Activated CD4-positive, alpha-beta T cell treated with anti-CD3 and anti-CD28 coated beads, Interleukin-2, amount 50 U/mL, for 16 hours (primary cell): ENCODE measurements around the gene SSR3.
"Not testable (repeated sequence)": the region's sequence is repeated elsewhere in the genome, so short reads cannot be mapped to it uniquely, and the experiment has no call there.

ENCODE experiments used
- DNase-seq: peaks from one replicate; pipeline ENCODE4 v3.0.0-alpha.2; 2020

The SSR3 gene

GRCh38 chr3:156554842-156555687 is at the start of gene SSR3:
Gene SSR3, minus strand, starts transcription at chr3:156555117. Its CDS starts 28 bp downstream, at chr3:156555089.
- peak; percentile 99 for DNase-seq

- no peak for DNase-seq
Observed at GRCh38 chr3:156604064-156604641, 49.2 kb upstream of the SSR3 start.

DNA sequence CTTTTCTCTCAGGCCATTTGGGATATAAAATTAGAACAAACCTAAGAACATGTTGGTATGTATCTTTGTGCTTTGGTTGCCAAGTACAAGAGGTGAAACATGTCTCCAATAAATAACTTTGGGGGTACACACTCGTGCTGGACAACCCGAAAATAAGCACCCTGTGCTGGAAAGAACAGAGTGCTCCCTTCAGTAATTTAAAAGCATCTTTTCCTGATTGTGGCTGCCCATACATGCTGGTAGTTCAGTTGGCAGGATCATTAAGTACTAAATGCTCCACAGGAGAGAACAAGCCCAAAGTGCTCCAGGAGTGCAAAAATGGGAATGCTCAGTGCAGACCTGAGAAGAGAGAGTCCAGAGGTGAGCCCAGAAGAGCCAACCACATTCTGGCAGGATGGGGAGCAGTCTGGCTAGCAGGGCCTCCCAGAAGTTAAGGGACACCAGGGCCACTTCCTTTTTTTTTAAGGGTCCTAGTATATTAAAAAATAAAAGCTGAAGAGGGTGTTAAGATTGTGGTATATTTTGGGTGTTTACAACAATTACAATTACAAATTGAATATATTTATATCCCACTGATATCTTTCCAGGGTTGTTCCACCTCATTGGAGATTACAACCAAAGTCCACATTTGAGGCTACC is 48.6 kb upstream of the SSR3 start:
- no peak for DNase-seq

GRCh38 chr3:156602424-156602823 is 47.5 kb upstream of the SSR3 start:
- DNase-seq, result peak; percentile 76

- no peak for DNase-seq
Observed at GRCh38 chr3:156601497-156601896, 46.6 kb upstream of the SSR3 start.

GRCh38 chr3:156600834-156601233 is 45.9 kb upstream of the SSR3 start:
- DNase-seq, result no peak

DNA sequence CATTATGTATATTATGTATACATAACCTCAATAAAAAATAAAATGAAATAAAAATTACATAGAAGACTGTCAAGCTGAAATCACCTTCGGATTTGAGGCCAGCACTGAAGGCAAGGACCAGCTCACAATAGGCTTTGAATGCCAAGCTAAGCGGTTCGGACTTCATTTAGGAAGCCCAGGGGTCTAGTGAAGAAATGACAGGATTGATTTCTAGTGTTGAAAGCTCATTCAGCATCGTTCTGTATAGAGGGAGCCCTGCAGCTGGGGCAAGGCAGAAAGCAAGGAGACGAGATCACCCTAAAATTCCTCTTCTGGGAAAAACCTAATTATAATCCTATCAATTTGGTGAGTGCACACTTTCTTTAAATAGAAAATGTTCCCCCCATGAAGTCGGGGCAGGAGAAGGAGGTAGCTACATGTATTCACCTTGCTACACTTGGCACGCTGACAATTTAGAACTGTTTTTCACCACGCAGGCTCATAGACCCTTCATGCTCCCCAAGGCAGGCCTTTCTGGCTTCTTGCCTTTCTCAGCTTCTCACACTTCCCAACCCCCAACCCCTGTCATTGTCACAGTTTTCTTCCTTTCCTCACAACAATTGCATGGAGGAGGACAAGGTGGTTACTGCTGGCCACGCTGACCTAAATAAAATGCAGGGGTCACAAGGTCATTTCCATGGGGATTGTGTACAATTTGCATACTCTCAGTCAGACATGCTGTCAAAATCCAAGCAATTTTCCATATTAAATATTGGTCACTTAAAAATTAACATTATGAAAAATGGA is 44.4 kb upstream of the SSR3 start:
- no peak for DNase-seq

GRCh38 chr3:156598413-156598812 is 43.5 kb upstream of the SSR3 start:
- no peak for DNase-seq

DNA sequence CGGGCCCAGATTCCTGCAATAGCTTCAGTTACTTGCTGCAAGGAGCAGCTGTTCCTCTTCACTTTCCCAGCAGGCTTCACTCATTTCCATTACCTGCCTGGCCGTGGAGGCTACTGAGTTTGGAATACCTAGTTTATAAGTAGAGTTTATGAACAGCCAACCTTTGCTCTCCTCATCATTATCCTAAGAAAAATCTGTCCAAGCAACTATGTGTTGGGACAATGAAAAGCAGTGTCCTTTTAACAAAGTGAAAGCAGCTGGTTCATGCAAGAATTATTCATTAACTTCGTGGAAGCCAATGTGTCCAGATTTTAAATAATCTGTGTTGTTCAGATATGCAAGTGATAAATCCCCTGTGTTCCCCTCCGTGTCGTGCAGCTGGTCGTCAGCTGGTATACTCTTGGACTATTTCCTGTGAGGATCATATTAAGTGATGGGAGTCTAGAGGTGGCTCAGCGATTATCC is 39.3 kb upstream of the SSR3 start:
- no peak for DNase-seq

- DNase-seq, result no peak
Observed at GRCh38 chr3:156593814-156594213, 38.9 kb upstream of the SSR3 start.

DNA sequence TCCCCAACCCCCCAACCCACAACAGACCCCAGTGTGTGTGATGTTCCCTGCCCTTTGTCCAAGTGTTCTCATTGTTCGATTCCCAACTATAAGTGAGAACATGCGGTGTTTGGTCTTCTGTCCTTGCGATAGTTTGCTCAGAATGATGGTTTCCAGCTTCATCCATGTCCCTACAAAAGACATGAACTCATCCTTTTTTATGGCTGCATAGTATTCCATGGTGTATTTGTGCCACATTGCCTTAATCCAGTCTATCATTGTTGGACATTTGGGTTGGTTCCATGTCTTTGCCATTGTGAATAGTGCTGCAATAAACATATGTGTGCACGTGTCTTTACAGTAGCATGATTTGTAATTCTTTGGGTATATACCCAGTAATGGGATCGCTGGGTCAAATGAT is 34.9 kb upstream of the SSR3 start:
- not testable (repeated sequence) for DNase-seq

DNA sequence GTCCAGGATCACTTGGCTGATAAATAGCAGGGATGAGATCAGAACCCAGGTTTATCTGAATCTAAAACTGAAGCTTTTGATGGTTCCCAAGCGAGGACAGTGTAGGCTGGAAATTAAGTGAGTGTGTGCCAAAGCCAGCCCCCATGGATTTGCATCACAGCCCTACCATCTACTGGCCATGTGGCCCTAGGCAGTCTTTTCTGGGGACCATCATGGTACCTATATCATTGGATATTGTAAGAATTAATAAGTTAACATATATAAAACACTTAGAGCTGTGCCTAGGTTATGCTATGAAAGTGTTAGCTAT is 32.8 kb upstream of the SSR3 start:
- DNase-seq, result no peak

DNA sequence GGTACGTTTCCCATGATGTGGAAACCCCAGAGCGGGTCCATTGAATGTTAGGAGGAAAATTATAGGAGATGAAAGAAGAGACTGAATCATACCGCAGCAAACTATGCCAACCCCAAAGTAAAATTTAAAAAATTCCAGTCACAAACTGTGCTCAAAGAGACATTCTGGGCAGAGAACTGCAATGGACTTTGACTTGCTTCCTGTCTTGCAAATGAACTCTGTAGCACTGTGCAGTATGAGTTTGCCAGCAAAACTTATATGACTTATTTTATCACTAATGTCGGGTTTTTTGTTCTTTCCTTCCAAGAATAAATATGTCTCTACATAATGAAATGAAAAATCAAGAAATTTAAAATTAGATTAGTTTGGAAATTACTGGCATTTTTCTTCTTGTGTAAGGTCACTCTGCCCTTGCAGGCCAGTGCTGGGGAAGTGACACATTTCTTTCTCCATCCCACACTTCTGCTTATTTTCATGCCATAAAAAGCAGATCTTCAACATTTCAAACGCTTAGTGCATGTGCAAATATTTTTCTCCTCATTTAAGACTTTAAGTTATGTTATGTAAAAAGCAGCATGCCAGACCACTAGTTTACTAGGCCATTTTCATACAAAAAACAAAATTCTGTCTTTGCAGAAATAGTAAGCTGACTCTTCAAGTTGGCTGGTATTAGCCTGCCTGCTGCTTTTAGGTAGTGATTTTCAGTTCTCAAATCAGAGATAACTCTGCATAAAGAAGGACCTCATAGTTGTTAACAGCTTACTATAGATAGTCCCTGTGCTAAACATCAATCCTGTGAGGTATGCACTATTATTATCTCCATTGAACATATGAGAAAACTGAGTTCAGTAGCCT is 32.2 kb upstream of the SSR3 start:
- DNase-seq, result no peak

DNA sequence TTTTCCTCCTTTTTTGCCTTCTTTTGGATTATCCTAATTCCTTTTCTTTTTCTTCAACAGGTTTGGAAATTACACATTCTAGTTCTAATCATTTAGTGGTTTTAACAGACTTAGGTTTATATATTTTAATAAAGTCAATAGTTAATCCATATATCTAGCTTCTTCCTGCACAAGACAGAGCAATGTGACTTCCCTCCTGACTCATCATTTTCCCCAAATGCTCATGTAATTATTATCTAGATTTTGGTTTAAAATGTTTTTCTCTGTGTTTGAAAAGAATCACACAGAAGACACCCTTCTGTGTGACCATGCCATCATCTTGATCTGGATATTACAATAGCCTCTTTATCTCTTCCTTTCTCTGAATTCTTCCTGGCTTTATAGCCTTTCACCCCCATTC is 28.6 kb upstream of the SSR3 start:
- DNase-seq, result no peak

DNA sequence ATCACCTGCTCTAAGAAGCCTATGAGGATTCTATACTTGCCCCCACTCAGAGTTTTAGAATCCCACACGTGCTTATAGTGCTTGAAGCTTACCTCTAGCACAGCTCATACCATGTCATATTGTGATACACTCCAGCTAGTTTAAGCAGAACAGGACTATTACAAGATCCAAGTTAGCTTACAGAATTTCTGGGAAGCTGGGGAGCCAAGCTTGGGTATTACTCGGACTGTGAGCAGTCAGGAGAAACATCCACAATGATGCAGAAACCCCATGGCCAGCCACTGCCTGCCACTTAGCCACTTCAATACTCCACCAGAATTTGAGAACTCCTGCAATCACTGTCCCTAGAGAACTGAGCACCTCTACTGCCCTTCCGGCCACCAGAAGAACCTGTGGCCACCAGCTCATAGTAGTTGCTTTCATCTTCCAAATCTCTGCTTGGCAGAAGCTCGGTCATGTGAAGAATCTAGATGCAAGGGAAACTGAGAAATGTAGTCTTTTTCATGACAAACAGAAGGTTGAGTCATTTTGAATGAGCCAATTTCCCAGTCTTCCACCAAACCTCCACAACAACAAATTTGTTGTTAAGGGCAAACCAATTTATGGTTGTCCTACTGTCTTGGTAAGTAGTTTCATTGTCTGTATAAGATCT is 27.7 kb upstream of the SSR3 start:
- no peak for DNase-seq

DNA sequence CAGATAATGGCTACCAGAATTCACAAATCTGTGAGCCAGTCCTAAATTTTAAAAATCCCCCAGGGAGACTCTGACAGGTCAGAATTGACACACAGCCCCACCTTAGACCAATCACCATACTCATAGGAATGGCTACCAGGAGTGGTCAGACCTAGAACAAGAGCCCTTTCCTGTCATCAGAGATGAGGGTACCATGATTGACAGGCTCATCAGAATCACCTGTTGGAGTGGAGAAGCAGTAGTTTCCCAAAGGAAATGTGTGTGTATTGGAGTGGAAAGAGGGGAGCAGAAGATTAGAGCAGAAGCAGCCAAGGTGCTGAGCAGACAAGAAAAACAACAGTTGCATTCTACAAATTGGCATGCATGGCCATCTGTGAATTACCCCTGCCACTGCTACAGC is 27.0 kb upstream of the SSR3 start:
- no peak for DNase-seq

- DNase-seq, result no peak
Observed at GRCh38 chr3:156581033-156581432, 26.1 kb upstream of the SSR3 start.

GRCh38 chr3:156579427-156579851 is 24.5 kb upstream of the SSR3 start:
- DNase-seq, result no peak

DNA sequence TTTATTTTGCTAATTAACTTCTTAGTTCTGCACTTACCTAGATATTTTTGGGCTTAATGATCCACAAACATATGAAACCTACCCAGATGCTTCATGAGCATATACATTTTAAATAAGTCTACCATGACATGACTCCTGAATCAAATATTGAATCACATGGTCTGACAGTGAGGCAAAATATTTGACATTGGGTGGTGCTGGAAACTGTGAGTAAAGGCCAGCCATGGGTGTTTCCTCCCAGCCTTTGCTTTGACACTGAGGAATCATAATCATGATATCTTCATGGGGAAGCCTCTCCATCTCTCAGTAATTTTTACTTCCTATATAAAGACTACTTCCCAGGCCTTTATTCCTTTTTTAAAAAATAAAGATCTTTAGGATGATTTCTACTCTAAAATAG is 22.8 kb upstream of the SSR3 start:
- DNase-seq, result no peak

DNA sequence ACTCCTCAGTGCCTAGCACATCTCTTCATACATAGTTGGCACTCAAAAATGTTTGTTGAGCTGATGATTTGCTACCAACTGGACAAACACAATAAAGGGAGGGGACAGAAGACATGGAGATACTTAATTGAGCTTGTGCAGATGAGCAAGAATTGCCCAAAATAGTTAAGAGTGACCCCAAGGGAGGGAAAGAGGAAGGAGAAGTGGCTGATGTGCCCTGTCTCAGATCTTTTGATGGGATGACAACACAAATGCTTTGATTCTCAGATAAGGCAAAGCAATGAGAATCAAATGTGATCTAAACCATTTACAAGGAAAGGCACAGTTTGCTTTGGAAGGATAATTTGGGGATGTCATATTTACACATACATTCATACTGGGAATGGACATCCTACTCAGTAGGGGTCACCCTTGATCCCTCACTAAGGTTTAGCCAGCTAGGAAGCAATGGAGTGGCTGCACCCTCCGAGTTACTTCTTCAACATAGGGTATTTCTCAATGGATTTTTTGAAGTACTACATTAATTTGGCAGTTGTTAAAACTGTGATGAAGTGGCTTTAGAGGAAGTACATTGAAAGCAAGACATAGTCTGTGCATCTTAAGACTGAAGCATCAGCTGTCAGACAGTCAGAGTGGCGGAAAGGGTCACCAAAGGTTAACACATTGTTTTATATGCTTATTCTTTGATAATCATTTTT is 21.9 kb upstream of the SSR3 start:
- no peak for DNase-seq

GRCh38 chr3:156576051-156576450 is 21.1 kb upstream of the SSR3 start:
- no peak for DNase-seq
